Measurements from ENCODE around the gene TEKT3. TPM values are rescaled to one million over a fixed set of nuclear protein-coding genes. Genes with fewer than 3 reads are reported as not detected.

TEKT3 gene
- total and polyA plus RNA-seq, 2 donors (not counting 3 experiments of a cell fraction or from before 2014, with no cell fraction given), result 0.28 TPM; not detected in 1

GRCh38 chr17:15256689-15257088, 84.7 kb downstream of the TEKT3 start:
- ChIA-PET POLR2A (no interaction called here), CTCF (interaction anchor here (0.6 to 11.6 kb wide), 11 partner anchors 9 to 399 kb away, joined by 3 to 410 read pairs (median 4); no protein-coding TSS in a partner anchor)
- DNase-seq (ENCODE audit: low read depth, low spot score), result peak; percentile 12
- Histone ChIP-seq H3K36me3 (ENCODE audit: control insufficient read depth in 2 of 2, extremely low read depth in 1 of 2, insufficient read depth in 2 of 2, low read length in 2 of 2) (peaks cover 6 to 25% of the 10 kb centered on the region in 2 experiments), H3K79me2 (ENCODE audit: control insufficient read depth, insufficient read depth, low read length) (peaks cover 64% of the 10 kb centered on the region), H3K9me1 (replicated peaks; ENCODE audit: control insufficient read depth, extremely low read depth, insufficient read depth, low read length) (no peaks in the 10 kb centered on the region), H3K27ac (ENCODE audit: insufficient read depth, low read depth, low read length) (no peak overlapping the region), H3K4me2 (ENCODE audit: insufficient read depth, low read length) (peak overlapping the region; percentile 74), H3K27me3 (ENCODE audit: control insufficient read depth in 2 of 2, insufficient read depth in 2 of 2, low read length in 2 of 2) (no peaks in the 10 kb centered on the region), H3K4me1 (ENCODE audit: control insufficient read depth, extremely low read depth, insufficient read depth, low read length) (peaks cover 25% of the 10 kb centered on the region), H3K4me3 (replicated peaks in 1 of 3; ENCODE audit: insufficient read depth in 1 of 3, low read depth in 1 of 3, low read length in 3 of 3) (no peak overlapping the region), H3K9me3 (replicated peaks; ENCODE audit: control insufficient read depth, insufficient read depth, low read length) (no peaks in the 10 kb centered on the region), H4K20me1 (replicated peaks; ENCODE audit: control insufficient read depth, extremely low read depth, insufficient read depth, low read length) (no peaks in the 10 kb centered on the region), H2AFZ (ENCODE audit: low read depth, low read length) (no peak overlapping the region), H3K9ac (replicated peaks; ENCODE audit: extremely low read depth, insufficient read depth, low read length) (no peak overlapping the region)
- dilution Hi-C loops (cut with MboI; ENCODE audit: extremely low pct_ligation_motif_present, low sequenced_read_pairs), result no loop called here
- no TSS peak for BruUV-seq (replicated peaks)
- FAIRE-seq, result no peak
- TF ChIP-seq EZH2 (IDR thresholded peaks at IDR 0.05; ENCODE audit: borderline replicate concordance, low read depth, low read length, severe bottlenecking) (no peak), POLR2AphosphoS5 (IDR thresholded peaks at IDR 0.05; ENCODE audit: insufficient read depth, low read depth, low read length) (no peak)
- intact Hi-C loops (cut with micrococcal nuclease), result loop anchor here (1.0 to 2.0 kb wide), 2 partner anchors 270 to 742 kb away; partner anchors contain the start of genes TTC19 and ZSWIM7

DNA sequence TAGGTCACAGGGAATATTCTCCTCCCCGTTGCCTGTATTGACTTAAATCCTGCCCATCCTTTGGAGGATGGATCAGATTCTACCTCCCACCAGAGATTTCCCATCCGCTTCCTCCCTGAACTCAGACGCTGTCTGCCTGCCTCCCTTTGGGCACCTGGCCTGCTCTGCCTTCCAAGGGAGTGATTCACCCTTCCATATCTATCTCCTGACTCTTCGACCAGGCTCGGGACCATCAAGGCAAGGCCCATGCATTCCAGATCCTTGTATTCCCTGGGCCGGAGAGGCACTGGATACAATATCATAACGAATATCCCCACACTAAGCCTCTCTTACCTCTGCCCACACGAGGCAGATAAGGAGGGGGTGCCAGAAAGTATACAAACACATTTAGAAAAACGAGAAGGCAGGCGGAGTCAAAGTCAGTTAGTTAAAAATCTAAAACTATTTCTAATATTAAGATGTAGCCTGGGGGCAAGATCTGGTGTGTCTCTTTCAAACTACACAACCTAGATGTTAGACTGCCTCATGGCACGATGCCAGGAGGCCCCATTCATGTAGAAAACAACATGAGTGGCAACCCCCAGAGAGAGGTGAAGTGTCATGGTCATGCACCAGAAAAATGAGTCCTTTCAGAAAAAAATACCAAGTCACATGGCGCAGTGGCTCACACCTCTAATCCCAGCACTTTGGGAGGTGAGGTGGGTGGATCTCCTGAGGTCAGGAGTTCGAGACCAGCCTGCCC, 85.5 kb downstream of the TEKT3 start:
- H4K20me1 ChIP-seq (replicated peaks; ENCODE audit: control insufficient read depth, extremely low read depth, insufficient read depth, low read length), result no peaks in the 10 kb centered on the region
- H3K9me1 ChIP-seq (replicated peaks; ENCODE audit: control insufficient read depth, extremely low read depth, insufficient read depth, low read length), result no peaks in the 10 kb centered on the region
- FAIRE-seq (no peak), DNase-seq (ENCODE audit: low read depth, low spot score) (no peak)
- peaks cover 66% of the 10 kb centered on the region for H3K79me2 ChIP-seq (ENCODE audit: control insufficient read depth, insufficient read depth, low read length)
- H3K9me3 ChIP-seq (replicated peaks; ENCODE audit: control insufficient read depth, insufficient read depth, low read length), result no peaks in the 10 kb centered on the region
- H3K4me3 ChIP-seq (replicated peaks in 1 of 3; ENCODE audit: insufficient read depth in 1 of 3, low read depth in 1 of 3, low read length in 3 of 3), result no peak overlapping the region
- no peak overlapping the region for H2AFZ ChIP-seq (ENCODE audit: low read depth, low read length)
- intact Hi-C loops (cut with micrococcal nuclease), result loop anchor here (2.0 kb wide), 1 partner anchor 743 kb away; the partner anchor contains the start of genes TTC19 and ZSWIM7
- no peak overlapping the region for H3K4me2 ChIP-seq (ENCODE audit: insufficient read depth, low read length)
- no peak for TF ChIP-seq POLR2A (IDR thresholded peaks at IDR 0.05; ENCODE audit: low read depth, low read length)
- TF ChIP-seq, protein P1, sequence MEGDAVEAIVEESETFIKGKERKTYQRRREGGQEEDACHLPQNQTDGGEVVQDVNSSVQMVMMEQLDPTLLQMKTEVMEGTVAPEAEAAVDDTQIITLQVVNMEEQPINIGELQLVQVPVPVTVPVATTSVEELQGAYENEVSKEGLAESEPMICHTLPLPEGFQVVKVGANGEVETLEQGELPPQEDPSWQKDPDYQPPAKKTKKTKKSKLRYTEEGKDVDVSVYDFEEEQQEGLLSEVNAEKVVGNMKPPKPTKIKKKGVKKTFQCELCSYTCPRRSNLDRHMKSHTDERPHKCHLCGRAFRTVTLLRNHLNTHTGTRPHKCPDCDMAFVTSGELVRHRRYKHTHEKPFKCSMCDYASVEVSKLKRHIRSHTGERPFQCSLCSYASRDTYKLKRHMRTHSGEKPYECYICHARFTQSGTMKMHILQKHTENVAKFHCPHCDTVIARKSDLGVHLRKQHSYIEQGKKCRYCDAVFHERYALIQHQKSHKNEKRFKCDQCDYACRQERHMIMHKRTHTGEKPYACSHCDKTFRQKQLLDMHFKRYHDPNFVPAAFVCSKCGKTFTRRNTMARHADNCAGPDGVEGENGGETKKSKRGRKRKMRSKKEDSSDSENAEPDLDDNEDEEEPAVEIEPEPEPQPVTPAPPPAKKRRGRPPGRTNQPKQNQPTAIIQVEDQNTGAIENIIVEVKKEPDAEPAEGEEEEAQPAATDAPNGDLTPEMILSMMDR (IDR thresholded peaks at IDR 0.05; ENCODE audit: extremely low read depth in 1 of 2, insufficient read depth in 1 of 2, low read depth in 1 of 2, low read length in 2 of 2), result no peak
- TF ChIP-seq MYC (IDR thresholded peaks at IDR 0.05; ENCODE audit: low read depth, low read length), result no peak
- no peak for TF ChIP-seq MAX (IDR thresholded peaks at IDR 0.05; ENCODE audit: insufficient read depth, insufficient read length)
- TF ChIP-seq GATA2 (IDR thresholded peaks at IDR 0.05; ENCODE audit: insufficient read depth, insufficient read length, low read depth, low read length), result no peak
- TF ChIP-seq JUN (IDR thresholded peaks at IDR 0.05; ENCODE audit: borderline replicate concordance, insufficient read depth, insufficient read length, low read depth), result no peak
- no peak for TF ChIP-seq EZH2 (IDR thresholded peaks at IDR 0.05; ENCODE audit: borderline replicate concordance, low read depth, low read length, severe bottlenecking)
- no peak for TF ChIP-seq POLR2AphosphoS5 (IDR thresholded peaks at IDR 0.05; ENCODE audit: insufficient read depth, low read depth, low read length)
- TF ChIP-seq FOS (IDR thresholded peaks at IDR 0.05; ENCODE audit: borderline replicate concordance, insufficient read depth, low read length), result no peak
- no peak overlapping the region for H3K9ac ChIP-seq (replicated peaks; ENCODE audit: extremely low read depth, insufficient read depth, low read length)
- H3K36me3 ChIP-seq (ENCODE audit: control insufficient read depth in 2 of 2, extremely low read depth in 1 of 2, insufficient read depth in 2 of 2, low read length in 2 of 2), result peaks cover 8 to 27% of the 10 kb centered on the region in 2 experiments
- H3K4me1 ChIP-seq (ENCODE audit: control insufficient read depth, extremely low read depth, insufficient read depth, low read length), result peaks cover 23% of the 10 kb centered on the region
- ChIA-PET CTCF (interaction anchor here (1.0 to 11.6 kb wide), 4 partner anchors 8 to 247 kb away, joined by 3 to 410 read pairs (median 24); no protein-coding TSS in a partner anchor), POLR2A (no interaction called here)
- dilution Hi-C loops (cut with MboI; ENCODE audit: extremely low pct_ligation_motif_present, low sequenced_read_pairs), result no loop called here
- no peaks in the 10 kb centered on the region for H3K27me3 ChIP-seq (ENCODE audit: control insufficient read depth in 2 of 2, insufficient read depth in 2 of 2, low read length in 2 of 2)
- H3K27ac ChIP-seq (ENCODE audit: insufficient read depth, low read depth, low read length), result no peak overlapping the region
- no TSS peak for BruUV-seq (replicated peaks)
